T-helper 1 cell (primary cell): ENCODE results near the gene NCSTN.
"Not testable (repeated sequence)": the region's sequence is repeated elsewhere in the genome, so short reads cannot be mapped to it uniquely, and the experiment has no call there.

ENCODE experiments used
- DNase-seq, 5 donors: peaks; one replicate each; pipeline ENCODE4 v3.0.0-alpha.2; 2012 to 2020

The NCSTN gene

GRCh38 chr1:160373696-160374095 is 30.5 kb downstream of the NCSTN start:
- no peak for DNase-seq

- no peak for DNase-seq
These were observed 31.3 kb downstream of the NCSTN start for GRCh38 chr1:160374306-160375110.

GRCh38 chr1:160375788-160376524 is 32.8 kb downstream of the NCSTN start:
- peak in 1 of 5 donors; percentile 43 for DNase-seq

GRCh38 chr1:160376525-160377131 is 33.4 kb downstream of the NCSTN start:
- peak in 2 of 5 donors; percentile 22 to 61 for DNase-seq

GRCh38 chr1:160377585-160378206 is 34.5 kb downstream of the NCSTN start:
- DNase-seq: no peak

GRCh38 chr1:160384812-160385211 is 41.6 kb downstream of the NCSTN start:
- DNase-seq: not testable (repeated sequence)

- not testable (repeated sequence) for DNase-seq
These were observed 45.2 kb downstream of the NCSTN start for GRCh38 chr1:160388406-160388805.

- DNase-seq: no peak
These were observed 51.5 kb downstream of the NCSTN start for GRCh38 chr1:160394673-160395072.

- DNase-seq: no peak
These were observed 54.5 kb downstream of the NCSTN start for GRCh38 chr1:160397651-160398050.

GRCh38 chr1:160398823-160399222 is 55.6 kb downstream of the NCSTN start:
- DNase-seq: no peak

- no peak for DNase-seq
These were observed 56.5 kb downstream of the NCSTN start for GRCh38 chr1:160399544-160400222.

- peak in 3 of 5 donors; percentile 18 to 35 (median 21) for DNase-seq
These were observed 57.1 kb downstream of the NCSTN start, which contains the start of gene VANGL2 for GRCh38 chr1:160400223-160400645. VANGL2 (plus strand) TSS chr1:160400564; CDS start chr1:160415838, 15,274 bp downstream.

- no peak for DNase-seq
These were observed 57.7 kb downstream of the NCSTN start for GRCh38 chr1:160400646-160401486.

- DNase-seq: no peak
These were observed 58.3 kb downstream of the NCSTN start for GRCh38 chr1:160401487-160401805.

- DNase-seq: no peak
These were observed 59.0 kb downstream of the NCSTN start for GRCh38 chr1:160402001-160402795.

- DNase-seq: no peak
These were observed 60.1 kb downstream of the NCSTN start for GRCh38 chr1:160403244-160403643.

- DNase-seq: no peak
These were observed 60.9 kb downstream of the NCSTN start for GRCh38 chr1:160404094-160404493.

- DNase-seq: no peak
These were observed 62.2 kb downstream of the NCSTN start for GRCh38 chr1:160405331-160405877.

GRCh38 chr1:160406131-160406968 is 63.2 kb downstream of the NCSTN start:
- DNase-seq: no peak
